PFSK-1 (cell line): Measurements from ENCODE around the gene BCL2L13.

Experiments
- FOXP2 ChIP-seq: optimal IDR thresholded peaks from 2 replicates; pipeline ENCODE3; 2011; ENCODE audit warnings: borderline replicate concordance, control low read depth, inconsistent platforms; ENCODE audit not compliant: insufficient read depth; ENCODE audit errors: extremely low read length, extremely low read depth
- POLR2AphosphoS5 ChIP-seq: IDR thresholded peaks from 2 replicates; pipeline ENCODE4 v1.6.1; 2012; ENCODE audit warnings: low read depth, mild to moderate bottlenecking, control low read depth, low read length, moderate library complexity
- REST ChIP-seq, 2 experiments: IDR thresholded peaks; 2 replicates each; pipeline versions ENCODE4 v1.6.1 to v1.8.0; 2011 to 2012; ENCODE audit warnings: low read depth in 2 of 2, low read length in 2 of 2, control low read depth in 1 of 2, inconsistent platforms in 1 of 2, mild to moderate bottlenecking in 1 of 2, moderate library complexity in 1 of 2; ENCODE audit not compliant: insufficient read depth in 1 of 2
- SIN3A ChIP-seq: IDR thresholded peaks from 2 replicates; pipeline ENCODE4 v1.6.1; 2012; ENCODE audit warnings: mild to moderate bottlenecking, low read length, moderate library complexity, borderline replicate concordance; ENCODE audit not compliant: insufficient read depth
- TAF1 ChIP-seq: IDR thresholded peaks from 2 replicates; pipeline ENCODE4 v1.6.1; 2012; ENCODE audit warnings: low read length, control low read depth, borderline replicate concordance; ENCODE audit not compliant: insufficient read depth

BCL2L13 gene

GRCh38 chr22:17705951-17706900, 67.7 kb downstream of the BCL2L13 start:
- TF ChIP-seq REST (IDR thresholded peaks at IDR 0.05; ENCODE audit: insufficient read depth in 1 of 2, low read depth in 2 of 2, low read length in 2 of 2) (0 out of 4 replicates have a peak, but pooled peaks of 1 of the 2 experiments have one; percentile 14), FOXP2 (no peak)

DNA sequence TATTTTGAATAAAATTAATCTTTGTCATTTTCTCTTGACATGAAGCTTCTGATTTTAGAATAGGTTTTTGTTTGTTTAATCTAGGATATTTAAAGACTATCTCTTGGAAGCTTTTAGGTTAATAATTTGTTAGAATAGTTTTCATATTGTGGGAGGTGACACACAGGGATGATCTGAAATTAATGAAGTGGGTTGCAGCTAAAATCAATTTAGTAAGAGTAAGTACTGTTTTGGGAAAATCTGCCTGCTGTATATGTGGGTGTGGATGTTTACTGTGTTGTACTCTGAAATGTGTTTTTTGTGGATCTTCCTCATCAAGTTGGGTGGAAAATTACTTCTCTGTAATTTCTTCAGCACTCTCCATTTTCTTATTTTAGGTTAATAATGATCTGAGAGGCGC, 68.4 kb downstream of the BCL2L13 start:
- TF ChIP-seq POLR2AphosphoS5 (no peak), FOXP2 (no peak), REST (IDR thresholded peaks at IDR 0.05; ENCODE audit: insufficient read depth in 1 of 2, low read depth in 2 of 2, low read length in 2 of 2) (no peak), SIN3A (no peak), TAF1 (no peak)

DNA sequence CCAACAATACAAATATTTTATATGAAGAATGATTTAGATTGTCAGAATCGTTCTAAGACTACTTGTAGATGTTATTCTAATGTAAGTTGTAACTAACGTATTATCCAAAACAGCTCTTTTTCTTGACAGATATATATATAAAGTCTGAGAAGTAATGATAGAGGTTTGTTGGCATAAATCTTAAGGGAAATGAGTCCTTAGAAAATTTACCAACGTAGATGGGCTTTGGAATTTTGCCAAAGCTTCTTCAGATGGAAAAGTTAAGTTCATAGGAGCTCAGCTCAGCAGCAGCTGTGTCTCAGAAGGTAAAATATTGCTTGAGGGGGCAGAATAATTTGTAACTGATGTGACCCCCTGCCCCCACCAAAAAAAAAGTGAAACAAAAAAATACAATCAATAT, 69.0 kb downstream of the BCL2L13 start:
- TF ChIP-seq SIN3A, result no peak
- TF ChIP-seq POLR2AphosphoS5, result no peak
- no peak for TF ChIP-seq FOXP2
- no peak for TF ChIP-seq REST (IDR thresholded peaks at IDR 0.05; ENCODE audit: insufficient read depth in 1 of 2, low read depth in 2 of 2, low read length in 2 of 2)
- no peak for TF ChIP-seq TAF1

DNA sequence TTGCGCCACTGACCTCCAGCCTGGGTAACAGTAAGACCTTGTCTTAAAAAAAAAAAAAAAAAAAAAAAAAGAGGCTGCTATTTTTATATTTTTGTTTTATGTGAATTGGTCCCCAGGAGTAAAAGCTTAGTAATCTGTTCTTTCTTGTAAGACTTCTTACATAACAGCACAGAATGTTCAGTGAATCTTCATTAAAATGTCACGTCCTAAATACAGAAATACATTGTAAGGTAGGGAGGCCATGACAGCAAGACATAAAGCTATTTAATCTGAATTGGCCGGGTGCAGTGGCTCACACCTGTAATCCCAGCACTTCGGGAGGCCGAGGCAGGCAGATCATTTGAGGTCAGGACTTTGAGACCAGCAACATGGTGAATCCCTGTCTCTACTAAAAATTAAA, 71.5 kb downstream of the BCL2L13 start:
- TF ChIP-seq POLR2AphosphoS5 (no peak), TAF1 (no peak), SIN3A (no peak)

- TF ChIP-seq FOXP2 (no peak), SIN3A (no peak), TAF1 (no peak), POLR2AphosphoS5 (no peak), REST (IDR thresholded peaks at IDR 0.05; ENCODE audit: insufficient read depth in 1 of 2, low read depth in 2 of 2, low read length in 2 of 2) (no peak)
Measured at GRCh38 chr22:17712441-17712840, 73.9 kb downstream of the BCL2L13 start.
